IMR-90 (cell line): Measurements from ENCODE around the gene REPIN1. TPM values are rescaled to one million over a fixed set of nuclear protein-coding genes. Genes with fewer than 3 reads are reported as not detected.
A peak's percentile ranks its signal among the peaks of the same experiment; 100 is the strongest.

ENCODE experiments used
- ATAC-seq: fragments of 200-7000 bp; cut with Tn5 transposase; 2 replicates; pipeline ENCODE4 v1.9.1; 2020; ENCODE audit warnings: low read depth, mild to moderate bottlenecking, moderate library complexity
- BruUV-seq: library from RNA; stranded (reverse); fragments of 400-500 nt; replicated peaks from 2 replicates; lab custom pipeline; 2021; lab: Mats Ljungman, UMichigan
- CTCF ChIA-PET: fragments of 300-600 bp; formaldehyde crosslinking; extraction: SDS; loops from one replicate; lab custom pipeline; 2021; ENCODE audit warnings: antibody characterized with exemption; lab: Yijun Ruan, JAX
- POLR2A ChIA-PET: fragments of 300-600 bp; sonication (Branson Sonifier 250); formaldehyde crosslinking; loops from one replicate; lab custom pipeline; 2022; ENCODE audit warnings: antibody characterized with exemption; ENCODE audit not compliant: unreplicated experiment; lab: Charles Lee
- DNase-seq: peaks from one replicate; pipeline ENCODE4 v3.0.0; 2013
- H2AFZ ChIP-seq: replicated peaks from 2 replicates; pipeline ENCODE3; 2013; ENCODE audit warnings: low read length, mild to moderate bottlenecking; ENCODE audit not compliant: poor library complexity
- H2AK5ac ChIP-seq: 2 replicates; pipeline ENCODE4 v1.6.1; 2013; ENCODE audit warnings: low read depth, low read length, inconsistent platforms
- H2AK9ac ChIP-seq: replicated peaks from 2 replicates; pipeline ENCODE3; 2013; ENCODE audit warnings: mild to moderate bottlenecking, low read depth, low read length, moderate library complexity; ENCODE audit not compliant: poor library complexity
- H2BK120ac ChIP-seq: 2 replicates; pipeline ENCODE4 v1.6.1; 2013; ENCODE audit warnings: low read depth, low read length, inconsistent platforms
- H2BK15ac ChIP-seq: 3 replicates; pipeline ENCODE4 v1.6.1; 2013; ENCODE audit warnings: low read depth, low read length, inconsistent platforms
- H2BK20ac ChIP-seq: 2 replicates; pipeline ENCODE4 v1.6.1; 2013; ENCODE audit warnings: low read depth, mild to moderate bottlenecking, inconsistent platforms, low read length, moderate library complexity
- H2BK5ac ChIP-seq: 2 replicates; pipeline ENCODE4 v1.6.1; 2013; ENCODE audit warnings: mild to moderate bottlenecking, low read depth, low read length, inconsistent platforms; ENCODE audit not compliant: poor library complexity, severe bottlenecking
- H3K14ac ChIP-seq: replicated peaks from 2 replicates; pipeline ENCODE4 v1.6.1; 2013; ENCODE audit warnings: low read depth, low read length, inconsistent platforms
- H3K18ac ChIP-seq: 2 replicates; pipeline ENCODE4 v1.6.1; 2013; ENCODE audit warnings: low read depth, low read length, control low read depth
- H3K23ac ChIP-seq: 2 replicates; pipeline ENCODE4 v1.6.1; 2013; ENCODE audit warnings: low read depth, low read length, inconsistent platforms
- H3K27ac ChIP-seq: 2 replicates; pipeline ENCODE4 v1.5.1; 2013; ENCODE audit warnings: mild to moderate bottlenecking, control low read depth, low read length; ENCODE audit not compliant: insufficient read depth
- H3K27me3 ChIP-seq: 2 replicates; pipeline ENCODE4 v1.6.1; 2013; ENCODE audit warnings: low read length; ENCODE audit not compliant: control insufficient read depth, insufficient read depth
- H3K36me3 ChIP-seq: 2 replicates; pipeline ENCODE4 v1.6.1; 2013; ENCODE audit warnings: low read length, mixed read lengths; ENCODE audit not compliant: control insufficient read depth, insufficient read depth
- H3K4ac ChIP-seq: 2 replicates; pipeline ENCODE4 v1.6.1; 2013; ENCODE audit warnings: low read depth, low read length, inconsistent platforms
- H3K4me1 ChIP-seq: 2 replicates; pipeline ENCODE4 v1.6.1; 2013; ENCODE audit warnings: low read length, mixed read lengths; ENCODE audit not compliant: control insufficient read depth, insufficient read depth
- H3K4me2 ChIP-seq: 2 replicates; pipeline ENCODE4 v1.6.1; 2013; ENCODE audit warnings: low read depth, mild to moderate bottlenecking, control low read depth, low read length, moderate library complexity
- H3K4me3 ChIP-seq: 2 replicates; pipeline ENCODE4 v1.5.1; 2013; ENCODE audit warnings: low read depth, mild to moderate bottlenecking, control low read depth, low read length, moderate library complexity; ENCODE audit not compliant: insufficient read depth
- H3K56ac ChIP-seq: 2 replicates; pipeline ENCODE4 v1.6.1; 2013; ENCODE audit warnings: low read length, inconsistent platforms; ENCODE audit not compliant: insufficient read depth; ENCODE audit errors: extremely low read depth
- H3K79me1 ChIP-seq, 2 experiments: 2 replicates each; pipeline ENCODE4 v1.6.1; 2013; ENCODE audit warnings: low read length in 2 of 2, inconsistent platforms in 1 of 2, low read depth in 1 of 2
- H3K9ac ChIP-seq: 2 replicates; pipeline ENCODE4 v1.6.1; 2013; ENCODE audit warnings: low read depth, low read length, control low read depth
- H3K9me1 ChIP-seq: 2 replicates; pipeline ENCODE4 v1.6.1; 2013; ENCODE audit warnings: low read length, inconsistent platforms; ENCODE audit not compliant: insufficient read depth
- H3K9me3 ChIP-seq: 2 replicates; pipeline ENCODE4 v1.6.1; 2013; ENCODE audit warnings: low read length; ENCODE audit not compliant: control insufficient read depth, insufficient read depth
- H4K20me1 ChIP-seq: 2 replicates; pipeline ENCODE4 v1.6.1; 2013; ENCODE audit warnings: low read length, inconsistent platforms; ENCODE audit not compliant: insufficient read depth
- H4K5ac ChIP-seq: 2 replicates; pipeline ENCODE4 v1.6.1; 2013; ENCODE audit warnings: mild to moderate bottlenecking, low read depth, low read length, control low read depth
- H4K8ac ChIP-seq, 2 experiments: 2 replicates each; pipeline ENCODE4 v1.6.1; 2013; ENCODE audit warnings: low read depth in 2 of 2, low read length in 2 of 2, control low read depth in 1 of 2, inconsistent platforms in 1 of 2
- H4K91ac ChIP-seq: 2 replicates; pipeline ENCODE4 v1.6.1; 2013; ENCODE audit warnings: low read depth, low read length, inconsistent platforms; ENCODE audit not compliant: insufficient read depth
- BHLHE40 ChIP-seq: fragments of 150-350 bp; IDR thresholded peaks from 2 replicates; pipeline ENCODE4 v1.6.1; 2016; ENCODE audit warnings: mild to moderate bottlenecking, low read depth, low read length
- CEBPB ChIP-seq: IDR thresholded peaks from 2 replicates; pipeline ENCODE4 v1.6.1; 2012; ENCODE audit warnings: low read depth, low read length, improper control_type of control experiment
- WGBS, 2 experiments: methylation state at CpG; one replicate each; pipeline versions ENCODE4 v1.1.5 to v1.1.7; 2013; ENCODE audit warnings: missing lambda C conversion rate in 2 of 2; ENCODE audit not compliant: insufficient read length in 1 of 2; ENCODE audit errors: extremely low coverage in 2 of 2; 5-methylcytosine and 5-hydroxymethylcytosine counted together
- dilution Hi-C: fragments of 300-500 bp; cut with HindIII; formaldehyde crosslinking; loops from one replicate; pipeline ENCODE4 v1.14.3; 2018; ENCODE audit warnings: low sequenced_read_pairs; ENCODE audit not compliant: unreplicated experiment
- in situ Hi-C: fragments of 300-500 bp; cut with MboI; formaldehyde crosslinking; loops from 3 replicates; pipeline ENCODE4 v1.14.3; 2019; ENCODE audit warnings: low sequenced_read_pairs, inconsistent platforms, mixed read lengths
- intact Hi-C: fragments of 100-400 bp; cut with micrococcal nuclease; formaldehyde crosslinking; loops from 2 replicates; pipeline ENCODE4 v1.10.0; 2022
- polyA plus RNA-seq, 3 experiments: library from polyadenylated mRNA; depleted of rRNA; stranded (reverse); fragments of >200 nt; gene quantifications; 2 replicates each; pipeline ENCODE4 v1.2.3, GENCODE V29; 2012; ENCODE audit warnings: low replicate concordance in 1 of 3
- total RNA-seq: library from RNA; depleted of rRNA; stranded (reverse); fragments of >200 nt; gene quantifications from 2 replicates; pipeline ENCODE4 v1.2.3, GENCODE V29; 2012

The REPIN1 gene
- total and polyA plus RNA-seq, 2 of the 4 experiments (the other 2 are of a cell fraction), result 19.4 to 50.6 TPM

GRCh38 chr7:150401861-150402631 lies 33.4 kb downstream of the REPIN1 start:
- no peak overlapping the region for H3K14ac ChIP-seq
- ChIA-PET POLR2A (no interaction called here), CTCF (interaction anchor here (1.1 to 1.4 kb wide), 2 partner anchors 8 to 24 kb away, joined by 3 read pairs; no protein-coding TSS in a partner anchor)
- no peak overlapping the region for H3K23ac ChIP-seq
- no peak overlapping the region for H2AK9ac ChIP-seq
- peaks cover 17% of the 10 kb centered on the region for H3K9me1 ChIP-seq
- peak overlapping the region; percentile 32; the same call in 1 of the 2 replicates for H4K91ac ChIP-seq
- H2BK20ac ChIP-seq, result no peak overlapping the region
- ATAC-seq (no peak), DNase-seq (no peak)
- dilution Hi-C loops, result no loop called here
- in situ Hi-C loops, result loop anchor here (25.0 kb wide), 2 partner anchors 540 to 585 kb away; partner anchors contain the start of genes ATP6V0E2, KCNH2 and NOS3
- peak overlapping the region; percentile 23; the same call in 1 of the 2 replicates for H2BK120ac ChIP-seq
- peak overlapping the region in 1 of 2 experiments; percentile 18; a peak in 1 of 4 replicates for H4K8ac ChIP-seq
- no peak overlapping the region for H2AFZ ChIP-seq
- WGBS, 2 experiments, result 57% methylated on average over 3 of the region's 7 CpGs; no CpG with 5 or more reads in 1 of the 2 experiments
- intact Hi-C loops, result no loop called here
- no peak overlapping the region for H3K9ac ChIP-seq
- peak overlapping the region; percentile 33; the same call in 1 of the 2 replicates for H4K5ac ChIP-seq
- H3K4me1 ChIP-seq, result peaks cover 24% of the 10 kb centered on the region
- H2BK15ac ChIP-seq, result no peak overlapping the region
- H3K18ac ChIP-seq, result no peak overlapping the region
- H3K4me2 ChIP-seq, result no peak overlapping the region
- H2AK5ac ChIP-seq, result no peak overlapping the region
- no peaks in the 10 kb centered on the region for H3K27me3 ChIP-seq
- no peaks in the 10 kb centered on the region for H4K20me1 ChIP-seq
- no peak overlapping the region for H2BK5ac ChIP-seq
- no TSS peak for BruUV-seq
- no peak overlapping the region for H3K56ac ChIP-seq
- no peak overlapping the region for H3K4me3 ChIP-seq
- TF ChIP-seq BHLHE40 (no peak), CEBPB (0 out of 2 replicates have a peak, but pooled peaks have one; percentile 14)
- H3K36me3 ChIP-seq, result peaks cover 15% of the 10 kb centered on the region; the same call in 1 of the 2 replicates
- H3K9me3 ChIP-seq, result no peaks in the 10 kb centered on the region
- no peak overlapping the region for H3K4ac ChIP-seq
- H3K79me1 ChIP-seq, result peaks cover 0 to 28% of the 10 kb centered on the region in 2 experiments; a peak in 3 of 4 replicates
- H3K27ac ChIP-seq, result no peak overlapping the region
